NOMO-1 treated with dmso at 0.1 percent for 144 hours (cell line): ENCODE measurements around the gene SREBF2.
"Not testable (repeated sequence)": the region's sequence is repeated elsewhere in the genome, so short reads cannot be mapped to it uniquely, and the experiment has no call there.

ENCODE experiments used
- DNase-seq: peaks from one replicate; lab custom pipeline; 2025; ENCODE audit not compliant: unreplicated experiment; lab: John Stamatoyannopoulos, UW

SREBF2 gene

DNA sequence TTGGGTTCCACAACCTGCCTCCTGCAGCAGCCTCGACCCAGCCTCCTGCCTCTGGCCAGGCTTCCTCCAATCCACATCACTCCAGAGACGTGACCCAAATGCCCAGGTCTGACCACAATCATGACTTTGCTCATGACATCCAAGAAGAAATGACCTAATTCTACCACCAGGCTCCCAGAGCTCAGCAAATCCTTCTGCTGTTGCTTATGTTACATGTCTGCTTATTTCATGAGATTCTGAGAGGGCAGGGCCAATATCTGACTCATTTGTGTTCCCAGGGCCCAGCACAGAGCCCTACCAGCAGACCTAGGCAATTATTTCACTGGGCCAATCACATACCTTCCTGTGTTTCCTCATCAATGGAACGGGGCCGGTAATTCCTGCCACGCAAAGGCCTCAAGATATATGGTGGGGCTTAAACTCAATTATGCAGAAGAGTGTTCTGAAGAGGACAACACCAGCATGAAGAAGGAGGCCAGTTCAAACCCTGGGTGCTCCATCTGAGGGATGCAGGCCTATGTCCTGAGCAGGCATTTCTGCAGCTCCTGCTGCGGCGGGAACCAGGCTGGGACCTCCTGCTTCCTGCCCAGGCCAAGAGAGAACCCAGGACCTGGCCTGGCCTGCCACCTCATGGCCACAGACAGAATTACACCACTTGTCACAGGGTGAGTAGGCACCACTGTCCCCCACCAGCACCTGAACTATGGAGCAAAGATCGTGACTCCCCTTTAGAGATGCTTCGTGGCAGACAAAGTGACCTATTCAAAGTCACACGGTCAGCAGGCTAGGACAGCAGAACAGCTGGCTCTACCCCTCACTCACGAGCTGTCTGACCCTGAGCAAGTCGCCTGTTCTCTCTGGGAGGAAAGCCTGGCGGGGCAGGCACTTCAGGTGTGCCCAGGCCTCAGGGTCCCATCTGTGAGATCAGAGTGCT is 108.2 kb downstream of the SREBF2 start:
- peak; percentile 54 for DNase-seq

GRCh38 chr22:41943661-41944209 is 110.8 kb downstream of the SREBF2 start:
- no peak for DNase-seq

DNA sequence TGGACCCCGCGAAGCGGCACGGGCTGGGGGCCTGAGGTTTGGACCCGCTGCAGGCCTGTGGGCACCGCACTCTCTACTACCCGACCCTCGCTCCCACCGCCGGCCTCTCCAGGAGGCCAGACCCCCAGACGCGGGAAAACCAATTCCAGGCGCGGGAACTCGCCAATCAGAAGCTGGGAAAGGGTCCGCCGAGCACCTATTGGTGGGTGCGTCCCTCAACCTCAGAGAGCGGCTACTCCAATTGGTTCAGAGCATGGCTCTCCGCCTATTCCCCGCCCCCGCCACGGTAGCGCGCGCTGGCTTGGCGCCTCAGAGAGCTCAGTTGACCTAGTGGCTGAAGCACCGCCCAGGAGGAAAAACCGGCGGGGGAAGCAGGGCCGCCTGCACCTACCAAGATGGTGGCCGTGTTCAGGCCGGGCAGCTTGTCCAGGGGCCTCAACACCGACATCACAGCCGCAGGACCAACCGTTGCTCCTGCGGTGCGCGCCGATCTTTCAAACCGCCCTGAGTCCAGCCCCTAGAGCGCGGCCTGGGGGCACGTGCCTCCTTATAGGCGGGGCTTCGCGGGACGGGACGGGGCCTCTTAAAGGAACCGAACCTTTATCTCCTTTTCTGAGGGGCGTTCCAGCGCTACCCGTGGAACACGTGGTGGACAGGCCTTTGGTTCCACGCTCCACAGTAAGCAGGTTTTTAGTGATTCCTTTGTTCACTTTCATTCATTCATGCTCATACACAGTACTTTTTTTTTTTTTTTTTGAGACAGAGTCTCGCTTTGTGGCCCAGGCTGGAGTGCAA is 113.9 kb downstream of the SREBF2 start, which contains the start of gene CENPM:
TSS of gene CENPM (minus strand) at position 524 of the 795 bp plus-strand sequence. CDS start at position 448, 76 bp downstream.
- peak; percentile 95 for DNase-seq

GRCh38 chr22:41947424-41948080 is 114.6 kb downstream of the SREBF2 start:
- no peak for DNase-seq

- no peak for DNase-seq
Observed at GRCh38 chr22:41948142-41948541, 115.2 kb downstream of the SREBF2 start.

- not testable (repeated sequence) for DNase-seq
Observed at GRCh38 chr22:41948928-41949296, 116.0 kb downstream of the SREBF2 start.

DNA sequence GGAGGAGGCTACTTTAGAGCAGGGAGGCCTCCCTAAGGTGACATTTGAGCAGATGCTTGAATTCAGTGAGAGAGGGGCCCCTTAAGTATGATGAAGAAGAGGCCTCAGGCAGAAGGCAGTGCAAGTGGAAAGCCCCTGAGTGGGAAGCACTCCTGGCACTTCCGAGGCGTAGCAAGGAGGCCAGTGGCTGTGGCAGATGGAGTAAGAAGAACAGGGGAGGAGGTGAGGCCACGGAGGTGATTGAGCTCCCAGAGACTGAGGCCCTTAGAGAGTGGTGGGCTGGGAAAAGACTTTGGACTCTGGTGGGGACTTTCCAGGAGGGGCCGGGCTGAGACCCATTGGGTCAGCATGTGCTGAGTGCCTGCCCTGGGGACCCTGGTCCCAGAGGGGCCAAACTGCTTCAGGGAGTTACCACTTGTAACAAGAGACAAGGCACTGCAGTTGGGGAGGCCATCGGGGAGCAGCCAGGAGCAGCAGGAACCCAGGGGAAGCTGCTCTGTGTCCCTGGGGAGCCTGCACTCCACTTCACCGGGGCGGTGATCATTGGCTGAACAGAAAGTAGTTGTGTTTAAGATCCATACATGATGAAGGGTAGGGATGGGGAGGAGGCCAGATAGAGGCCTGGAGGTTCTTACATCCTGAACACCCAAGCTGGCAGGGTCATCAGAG is 116.5 kb downstream of the SREBF2 start:
- DNase-seq, result no peak

DNA sequence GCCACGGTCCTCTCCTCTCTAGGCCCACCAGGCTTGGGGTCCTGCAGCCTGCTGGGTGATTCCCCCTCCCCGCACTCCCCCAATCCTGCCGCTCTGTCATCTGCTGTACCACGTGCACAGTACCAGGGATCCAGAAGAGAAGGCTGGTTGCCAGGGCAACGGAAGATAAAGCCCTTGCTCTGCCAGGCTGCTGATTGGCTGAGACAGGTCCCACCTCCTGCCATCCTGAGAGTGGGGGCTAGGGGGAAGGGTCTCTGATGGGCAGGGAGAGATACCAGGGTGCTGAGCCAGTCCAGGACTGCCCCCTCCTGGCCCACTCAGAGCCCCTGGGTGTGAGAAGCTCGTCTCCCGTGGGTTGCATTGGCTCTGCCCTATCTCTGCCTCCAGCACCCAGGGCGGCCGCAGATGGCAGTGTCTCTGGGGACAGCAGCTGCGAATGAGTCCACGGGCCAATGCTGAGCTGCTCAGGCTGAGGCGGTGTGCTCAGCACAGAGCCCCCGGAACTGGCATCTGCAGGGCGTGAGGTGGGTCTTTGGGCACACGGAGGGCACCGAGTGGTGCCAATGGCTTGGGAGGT is 119.1 kb downstream of the SREBF2 start, which contains the start of gene SMIM45:
TSS of gene SMIM45 (plus strand) at position 253 of the 577 bp plus-strand sequence.
- no peak for DNase-seq

- DNase-seq, result no peak
Observed at GRCh38 chr22:41952713-41953112, 119.8 kb downstream of the SREBF2 start.
